ENCODE measurements around the gene SOS1.
"Not testable (repeated sequence)": the region's sequence is repeated elsewhere in the genome, so short reads cannot be mapped to it uniquely, and the experiment has no call there.

Gene SOS1

DNA sequence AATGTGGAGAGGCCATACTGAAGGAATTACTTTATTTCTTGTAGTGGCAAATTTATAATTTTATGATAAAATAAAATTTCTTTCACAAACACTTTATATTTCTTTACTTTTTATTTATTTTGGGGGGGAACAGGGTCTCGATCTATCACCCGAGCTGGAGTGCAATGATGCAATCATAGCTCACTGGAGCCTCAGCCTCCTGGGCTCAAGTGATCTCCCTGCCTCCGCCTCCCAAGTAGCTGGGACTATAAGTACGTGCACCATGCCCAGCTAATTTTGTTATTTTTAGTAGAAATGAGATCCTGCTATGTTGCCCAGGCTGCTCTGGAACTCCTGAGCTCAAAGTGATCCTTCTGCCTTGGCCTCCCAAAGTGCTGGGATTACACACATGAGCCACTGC, 59.6 kb downstream of the SOS1 start:
- Mint-ChIP-seq H3K9me3 (no peaks in the 10 kb centered on the region), H3K36me3 (ENCODE audit: low read depth) (peaks cover 25% of the 10 kb centered on the region)

GRCh38 chr2:39059366-39059952, 61.4 kb downstream of the SOS1 start:
- peaks cover 26% of the 10 kb centered on the region for H3K4me1 Mint-ChIP-seq (ENCODE audit: low read depth)
- peak overlapping the region; percentile 47 for H3K27ac Mint-ChIP-seq
- no peaks in the 10 kb centered on the region for H3K27me3 Mint-ChIP-seq (ENCODE audit: low read depth)
- H3K4me3 Mint-ChIP-seq, result no peak overlapping the region
- H3K36me3 Mint-ChIP-seq (ENCODE audit: low read depth), result peaks cover 26% of the 10 kb centered on the region
- H3K9me3 Mint-ChIP-seq, result no peaks in the 10 kb centered on the region

More for the DNA sequence above, 59.6 kb downstream of the SOS1 start:
- Mint-ChIP-seq H3K27me3 (ENCODE audit: low read depth) (no peaks in the 10 kb centered on the region), H3K4me3 (no peak overlapping the region), H3K27ac (no peak overlapping the region), H3K4me1 (ENCODE audit: low read depth) (peaks cover 24% of the 10 kb centered on the region)

GRCh38 chr2:39058101-39058500, 62.8 kb downstream of the SOS1 start:
- H3K27ac Mint-ChIP-seq, result no peak overlapping the region
- peaks cover 23% of the 10 kb centered on the region for H3K4me1 Mint-ChIP-seq (ENCODE audit: low read depth)
- no peaks in the 10 kb centered on the region for H3K27me3 Mint-ChIP-seq (ENCODE audit: low read depth)
- no peaks in the 10 kb centered on the region for H3K9me3 Mint-ChIP-seq
- peaks cover 27% of the 10 kb centered on the region for H3K36me3 Mint-ChIP-seq (ENCODE audit: low read depth)
- no peak overlapping the region for H3K4me3 Mint-ChIP-seq

DNA sequence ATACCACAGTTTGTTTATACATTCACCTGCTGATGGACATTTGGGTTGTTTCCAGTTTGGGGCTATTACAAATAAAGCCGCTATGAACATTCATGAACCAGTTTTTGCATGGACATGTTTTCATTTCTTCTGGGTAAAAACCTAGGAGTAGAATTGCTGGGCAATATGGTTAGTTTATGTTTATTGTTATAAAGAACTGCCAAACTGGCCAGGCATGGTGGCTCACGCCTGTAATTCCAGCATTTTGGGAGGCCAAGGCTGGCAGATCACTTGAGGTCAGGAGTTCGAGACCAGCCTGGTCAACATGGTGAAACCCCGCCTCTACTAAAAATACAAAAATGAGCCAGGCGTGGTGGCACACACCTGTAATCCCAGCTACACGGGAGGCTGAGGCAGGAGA, 68.2 kb downstream of the SOS1 start:
- not testable (repeated sequence) for H3K9me3 Mint-ChIP-seq; H3K27ac Mint-ChIP-seq; H3K4me3 Mint-ChIP-seq; H3K27me3 Mint-ChIP-seq (ENCODE audit: low read depth)
- peaks cover 51% of the 10 kb centered on the region for H3K36me3 Mint-ChIP-seq (ENCODE audit: low read depth)
- H3K4me1 Mint-ChIP-seq (ENCODE audit: low read depth), result peaks cover 10% of the 10 kb centered on the region

- H3K27me3 Mint-ChIP-seq (ENCODE audit: low read depth), result no peaks in the 10 kb centered on the region
- H3K36me3 Mint-ChIP-seq (ENCODE audit: low read depth), result peaks cover 57% of the 10 kb centered on the region
- H3K9me3 Mint-ChIP-seq, result no peaks in the 10 kb centered on the region
- H3K4me3 Mint-ChIP-seq, result no peak overlapping the region
- peaks cover 10% of the 10 kb centered on the region for H3K4me1 Mint-ChIP-seq (ENCODE audit: low read depth)
- no peak overlapping the region for H3K27ac Mint-ChIP-seq
These were observed 70.7 kb downstream of the SOS1 start for GRCh38 chr2:39050109-39050508.

DNA sequence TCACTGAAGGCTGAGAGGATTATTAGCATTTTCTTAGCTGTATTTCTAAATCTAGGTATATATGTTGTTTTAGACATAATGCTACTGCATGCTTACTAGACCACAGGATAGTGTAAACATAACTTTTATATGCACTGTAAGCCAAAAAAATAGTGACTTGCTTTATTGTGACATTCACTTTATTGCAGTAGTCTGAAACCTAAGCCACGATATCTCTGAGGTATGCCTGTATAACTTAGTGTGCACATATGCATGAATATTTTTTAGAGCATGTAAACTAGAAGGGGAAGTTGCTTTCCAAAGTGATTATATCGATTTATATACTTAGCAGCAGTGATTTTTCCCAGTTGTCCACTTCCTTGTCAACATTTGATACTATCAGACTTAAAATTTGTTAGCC, 81.8 kb downstream of the SOS1 start:
- H3K9me3 Mint-ChIP-seq, result no peaks in the 10 kb centered on the region
- no peak overlapping the region for H3K4me3 Mint-ChIP-seq
- no peaks in the 10 kb centered on the region for H3K27me3 Mint-ChIP-seq (ENCODE audit: low read depth)
- H3K4me1 Mint-ChIP-seq (ENCODE audit: low read depth), result peaks cover 4% of the 10 kb centered on the region
- peaks cover 43% of the 10 kb centered on the region for H3K36me3 Mint-ChIP-seq (ENCODE audit: low read depth)
- H3K27ac Mint-ChIP-seq, result no peak overlapping the region

GRCh38 chr2:39033980-39034379, 86.9 kb downstream of the SOS1 start:
- H3K9me3 Mint-ChIP-seq, result no peaks in the 10 kb centered on the region
- no peak overlapping the region for H3K4me3 Mint-ChIP-seq
- H3K27me3 Mint-ChIP-seq (ENCODE audit: low read depth), result no peaks in the 10 kb centered on the region
- H3K36me3 Mint-ChIP-seq (ENCODE audit: low read depth), result peaks cover 30% of the 10 kb centered on the region
- H3K27ac Mint-ChIP-seq, result no peak overlapping the region
- peaks cover 5% of the 10 kb centered on the region for H3K4me1 Mint-ChIP-seq (ENCODE audit: low read depth)

DNA sequence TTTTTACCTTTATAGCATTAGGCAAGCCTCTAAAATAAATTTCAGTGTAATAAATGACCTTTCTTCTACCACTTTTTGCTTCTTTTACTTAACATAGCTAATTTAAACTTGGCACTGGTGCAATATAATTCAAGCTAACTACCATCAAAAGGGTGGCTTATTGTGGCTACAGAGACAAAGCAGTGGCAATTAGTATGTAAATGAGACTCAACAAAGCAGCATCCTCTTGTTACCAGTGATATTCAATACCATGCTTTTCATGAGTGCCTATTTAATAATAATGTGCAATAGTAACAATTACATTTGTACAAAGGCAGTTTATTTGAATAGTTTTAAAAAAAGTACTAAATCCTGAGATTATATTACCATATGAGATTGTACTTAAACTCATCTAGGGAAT, 93.4 kb downstream of the SOS1 start:
- H3K9me3 Mint-ChIP-seq, result no peaks in the 10 kb centered on the region
- H3K27me3 Mint-ChIP-seq (ENCODE audit: low read depth), result no peaks in the 10 kb centered on the region
- peaks cover 32% of the 10 kb centered on the region for H3K36me3 Mint-ChIP-seq (ENCODE audit: low read depth)
- H3K27ac Mint-ChIP-seq, result no peak overlapping the region
- H3K4me1 Mint-ChIP-seq (ENCODE audit: low read depth), result peaks cover 3% of the 10 kb centered on the region
- no peak overlapping the region for H3K4me3 Mint-ChIP-seq

- Mint-ChIP-seq H3K27me3 (ENCODE audit: low read depth) (no peaks in the 10 kb centered on the region), H3K36me3 (ENCODE audit: low read depth) (peaks cover 31% of the 10 kb centered on the region), H3K4me1 (ENCODE audit: low read depth) (no peaks in the 10 kb centered on the region), H3K27ac (no peak overlapping the region), H3K4me3 (no peak overlapping the region), H3K9me3 (no peaks in the 10 kb centered on the region)
These were observed 96.0 kb downstream of the SOS1 start for GRCh38 chr2:39024833-39025232.

- no peaks in the 10 kb centered on the region for H3K9me3 Mint-ChIP-seq
These were observed 97.2 kb downstream of the SOS1 start for GRCh38 chr2:39023649-39024048.

DNA sequence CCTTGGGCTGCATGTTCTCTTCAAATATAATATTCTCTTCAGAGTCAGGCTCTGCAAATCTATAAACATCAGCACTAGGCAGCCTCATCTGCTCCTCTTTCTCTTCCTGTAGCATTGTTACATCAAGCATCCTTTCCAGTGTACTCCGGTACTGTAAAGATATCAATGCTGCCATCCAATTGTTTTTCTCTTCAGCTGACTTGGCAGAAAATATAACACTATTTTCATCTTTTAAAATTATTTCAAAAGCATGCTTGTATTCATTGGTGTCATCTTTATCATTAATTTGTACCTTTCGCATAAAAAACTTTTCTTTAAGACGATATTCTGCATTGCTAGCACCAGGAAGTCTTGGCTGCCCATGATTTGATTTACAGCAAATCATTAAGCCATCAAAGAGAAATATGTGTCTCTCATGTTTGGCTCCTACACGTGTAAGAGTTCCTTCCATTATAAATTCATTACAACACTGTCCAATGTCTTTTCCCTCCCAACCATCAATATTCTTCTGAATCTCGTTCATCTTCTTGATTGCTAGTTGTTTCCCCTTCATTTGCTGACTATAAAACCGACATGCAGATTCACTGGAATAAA, 98.1 kb downstream of the SOS1 start:
- Mint-ChIP-seq H3K4me3 (no peak overlapping the region), H3K36me3 (ENCODE audit: low read depth) (peaks cover 27% of the 10 kb centered on the region), H3K4me1 (ENCODE audit: low read depth) (no peaks in the 10 kb centered on the region), H3K27ac (no peak overlapping the region), H3K9me3 (no peaks in the 10 kb centered on the region), H3K27me3 (ENCODE audit: low read depth) (no peaks in the 10 kb centered on the region)

More at GRCh38 chr2:39023649-39024048, 97.2 kb downstream of the SOS1 start:
- Mint-ChIP-seq H3K27me3 (ENCODE audit: low read depth) (no peaks in the 10 kb centered on the region), H3K27ac (no peak overlapping the region), H3K4me3 (no peak overlapping the region), H3K36me3 (ENCODE audit: low read depth) (peaks cover 33% of the 10 kb centered on the region), H3K4me1 (ENCODE audit: low read depth) (no peaks in the 10 kb centered on the region)

DNA sequence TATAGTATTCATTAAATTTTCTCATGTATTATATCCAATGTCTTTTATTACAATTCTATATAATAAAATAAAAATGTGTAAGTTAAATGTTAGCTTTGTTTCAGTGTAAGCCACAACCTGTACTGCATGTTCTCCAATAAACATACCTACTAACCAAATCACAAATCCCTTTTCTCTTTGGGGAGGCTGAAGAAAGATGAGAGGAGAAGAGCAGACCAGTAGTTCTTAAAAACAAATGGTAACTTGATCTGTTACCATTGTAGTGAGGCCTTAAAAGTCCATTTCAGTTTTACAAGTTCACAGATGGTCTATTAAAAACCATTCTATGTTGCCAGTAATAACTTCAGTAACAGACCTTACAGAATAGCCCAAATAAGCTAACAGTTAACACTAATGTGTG, 100.5 kb downstream of the SOS1 start:
- Mint-ChIP-seq H3K27me3 (ENCODE audit: low read depth) (no peaks in the 10 kb centered on the region), H3K27ac (no peak overlapping the region), H3K9me3 (no peaks in the 10 kb centered on the region), H3K4me3 (no peak overlapping the region), H3K36me3 (ENCODE audit: low read depth) (peaks cover 31% of the 10 kb centered on the region), H3K4me1 (ENCODE audit: low read depth) (peaks cover 4% of the 10 kb centered on the region)

GRCh38 chr2:39018638-39019037, 102.2 kb downstream of the SOS1 start:
- Mint-ChIP-seq H3K4me1 (ENCODE audit: low read depth) (peaks cover 4% of the 10 kb centered on the region), H3K9me3 (no peaks in the 10 kb centered on the region), H3K36me3 (ENCODE audit: low read depth) (peaks cover 30% of the 10 kb centered on the region), H3K27ac (no peak overlapping the region), H3K4me3 (no peak overlapping the region), H3K27me3 (ENCODE audit: low read depth) (no peaks in the 10 kb centered on the region)

DNA sequence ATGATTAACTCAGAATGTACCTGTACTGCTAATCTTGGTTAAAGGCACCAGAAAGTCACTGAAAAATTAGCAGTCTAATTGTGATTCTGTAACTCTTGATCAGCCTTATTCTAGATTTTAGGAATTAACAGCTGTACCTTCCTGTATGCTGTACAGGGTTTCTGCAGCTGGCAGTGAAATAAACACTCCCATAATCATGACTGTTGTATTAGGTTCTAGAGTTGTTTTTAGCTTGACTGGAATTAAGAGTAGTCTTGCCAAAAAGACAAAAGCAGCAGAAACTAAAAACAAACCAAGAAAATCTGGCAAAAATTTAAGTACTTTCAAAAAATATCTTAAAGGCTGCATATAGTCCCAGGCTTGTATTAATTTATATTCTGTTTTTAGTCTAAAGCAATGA, 103.5 kb downstream of the SOS1 start:
- Mint-ChIP-seq H3K4me3 (no peak overlapping the region), H3K27ac (no peak overlapping the region), H3K36me3 (ENCODE audit: low read depth) (peaks cover 31% of the 10 kb centered on the region), H3K27me3 (ENCODE audit: low read depth) (no peaks in the 10 kb centered on the region), H3K9me3 (no peaks in the 10 kb centered on the region), H3K4me1 (ENCODE audit: low read depth) (peaks cover 4% of the 10 kb centered on the region)

GRCh38 chr2:39015424-39015823, 105.4 kb downstream of the SOS1 start:
- H3K4me1 Mint-ChIP-seq (ENCODE audit: low read depth), result peaks cover 6% of the 10 kb centered on the region
- H3K27me3 Mint-ChIP-seq (ENCODE audit: low read depth), result no peaks in the 10 kb centered on the region
- H3K4me3 Mint-ChIP-seq, result no peak overlapping the region
- H3K36me3 Mint-ChIP-seq (ENCODE audit: low read depth), result peaks cover 44% of the 10 kb centered on the region
- no peaks in the 10 kb centered on the region for H3K9me3 Mint-ChIP-seq
- H3K27ac Mint-ChIP-seq, result peak overlapping the region; percentile 62

Measured in T-helper 1 cell treated with Interleukin-12 subunit alpha and Interleukin-12 subunit beta and Interleukin-4 antibody, amounts not matched to agents 30 μg/mL and 1 μg/mL, for 36 hours (primary cell).